A549 treated with CpdA at 1 μM for 4 hours (cell line): ENCODE data around the gene PREX1. TPM values are rescaled to one million over a fixed set of nuclear protein-coding genes. Genes with fewer than 3 reads are reported as not detected.

Experiments
- total RNA-seq: library from RNA; stranded (reverse); fragments of 200-300 nt; extraction: Qiagen RNA extraction; gene quantifications from 5 replicates; pipeline ENCODE4 v1.2.3, GENCODE V29; 2022; ENCODE audit warnings: low read depth

Gene PREX1, protein sequence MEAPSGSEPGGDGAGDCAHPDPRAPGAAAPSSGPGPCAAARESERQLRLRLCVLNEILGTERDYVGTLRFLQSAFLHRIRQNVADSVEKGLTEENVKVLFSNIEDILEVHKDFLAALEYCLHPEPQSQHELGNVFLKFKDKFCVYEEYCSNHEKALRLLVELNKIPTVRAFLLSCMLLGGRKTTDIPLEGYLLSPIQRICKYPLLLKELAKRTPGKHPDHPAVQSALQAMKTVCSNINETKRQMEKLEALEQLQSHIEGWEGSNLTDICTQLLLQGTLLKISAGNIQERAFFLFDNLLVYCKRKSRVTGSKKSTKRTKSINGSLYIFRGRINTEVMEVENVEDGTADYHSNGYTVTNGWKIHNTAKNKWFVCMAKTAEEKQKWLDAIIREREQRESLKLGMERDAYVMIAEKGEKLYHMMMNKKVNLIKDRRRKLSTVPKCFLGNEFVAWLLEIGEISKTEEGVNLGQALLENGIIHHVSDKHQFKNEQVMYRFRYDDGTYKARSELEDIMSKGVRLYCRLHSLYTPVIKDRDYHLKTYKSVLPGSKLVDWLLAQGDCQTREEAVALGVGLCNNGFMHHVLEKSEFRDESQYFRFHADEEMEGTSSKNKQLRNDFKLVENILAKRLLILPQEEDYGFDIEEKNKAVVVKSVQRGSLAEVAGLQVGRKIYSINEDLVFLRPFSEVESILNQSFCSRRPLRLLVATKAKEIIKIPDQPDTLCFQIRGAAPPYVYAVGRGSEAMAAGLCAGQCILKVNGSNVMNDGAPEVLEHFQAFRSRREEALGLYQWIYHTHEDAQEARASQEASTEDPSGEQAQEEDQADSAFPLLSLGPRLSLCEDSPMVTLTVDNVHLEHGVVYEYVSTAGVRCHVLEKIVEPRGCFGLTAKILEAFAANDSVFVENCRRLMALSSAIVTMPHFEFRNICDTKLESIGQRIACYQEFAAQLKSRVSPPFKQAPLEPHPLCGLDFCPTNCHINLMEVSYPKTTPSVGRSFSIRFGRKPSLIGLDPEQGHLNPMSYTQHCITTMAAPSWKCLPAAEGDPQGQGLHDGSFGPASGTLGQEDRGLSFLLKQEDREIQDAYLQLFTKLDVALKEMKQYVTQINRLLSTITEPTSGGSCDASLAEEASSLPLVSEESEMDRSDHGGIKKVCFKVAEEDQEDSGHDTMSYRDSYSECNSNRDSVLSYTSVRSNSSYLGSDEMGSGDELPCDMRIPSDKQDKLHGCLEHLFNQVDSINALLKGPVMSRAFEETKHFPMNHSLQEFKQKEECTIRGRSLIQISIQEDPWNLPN (N-terminal part only)
- 10.0 to 12.0 TPM (median 11.5 TPM) in 5 replicates for total RNA-seq

DNA sequence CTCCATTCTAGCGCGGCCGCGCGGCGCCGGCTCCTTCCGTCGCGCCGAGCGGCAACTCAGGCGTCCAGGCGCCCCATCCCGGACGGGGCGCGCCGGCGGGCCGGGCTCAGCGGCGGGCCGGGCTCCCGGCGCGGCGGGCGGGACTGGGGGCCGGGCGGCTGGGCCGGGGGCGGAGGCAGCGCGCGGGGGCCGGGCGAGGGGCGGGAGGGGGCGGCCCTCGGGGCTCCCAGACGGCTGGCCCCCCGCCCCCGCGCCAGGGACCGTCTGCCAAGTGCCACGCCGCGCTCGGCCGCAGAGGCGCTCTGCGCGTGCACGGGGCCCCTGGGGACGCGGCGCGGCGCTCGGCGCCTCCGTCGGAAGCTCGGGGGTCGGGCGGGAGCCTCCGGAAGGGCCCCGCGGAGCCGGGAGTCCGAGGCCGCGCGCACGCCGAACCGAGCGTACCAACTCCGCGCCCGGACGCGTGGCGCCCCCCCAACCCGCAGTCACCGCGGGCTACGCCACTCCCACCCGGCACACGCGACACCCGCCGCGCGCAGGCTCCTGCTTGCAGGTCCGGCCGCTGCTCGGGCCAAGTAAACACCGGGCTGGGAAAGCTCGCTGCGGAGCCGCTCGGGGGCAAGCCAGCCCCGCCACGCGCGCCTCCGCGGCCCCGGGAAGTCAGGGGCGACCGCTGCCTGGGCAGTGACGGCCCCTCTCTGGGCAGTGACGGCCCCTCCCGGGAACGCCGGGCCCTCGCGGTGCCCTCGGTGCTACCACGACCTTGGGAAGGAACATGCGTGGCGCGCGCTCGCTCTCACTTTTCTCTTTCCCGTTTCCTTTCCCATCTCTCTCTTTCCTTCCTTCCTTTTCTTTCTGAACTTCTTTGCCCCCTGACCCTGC lies at the start of gene PREX1:
TSS of gene PREX1 (minus strand) at position 145 of the 879 bp plus-strand sequence. CDS start at position 6, 139 bp downstream.

Other genes with a start within 250 kb of the PREX1 start
- gene ARFGEF2, start 93.7 kb upstream of the PREX1 start, total RNA-seq: 11.8 to 16.5 TPM (median 14.2 TPM) in 5 replicates
- gene CSE1L, start 218.3 kb upstream of the PREX1 start, total RNA-seq: 96.8 to 101 TPM (median 98.5 TPM) in 5 replicates